Fibroblast of lung (primary cell): ENCODE data around the gene RASA1. TPM values are rescaled to one million over a fixed set of nuclear protein-coding genes. Genes with fewer than 3 reads are reported as not detected.

Experiments used
- DNase-seq, 2 donors: peaks; one replicate each; pipeline versions ENCODE4 v3.0.0 to v3.0.0-alpha.2; 2010; ENCODE audit warnings: low read depth in 2 of 2
- H2AFZ ChIP-seq: 2 replicates; pipeline ENCODE4 v1.5.1; 2012; ENCODE audit warnings: low read length, control low read depth, inconsistent platforms
- H3K27ac ChIP-seq: 2 replicates; pipeline ENCODE4 v1.5.1; 2011; ENCODE audit warnings: low read length, control low read depth; ENCODE audit not compliant: insufficient read depth
- H3K27me3 ChIP-seq: 2 replicates; pipeline ENCODE4 v1.5.1; 2011; ENCODE audit warnings: mild to moderate bottlenecking, low read length; ENCODE audit not compliant: control insufficient read depth, insufficient read depth
- H3K36me3 ChIP-seq: 2 replicates; pipeline ENCODE4 v1.5.1; 2011; ENCODE audit warnings: low read length; ENCODE audit not compliant: control insufficient read depth, insufficient read depth
- H3K4me1 ChIP-seq: 2 replicates; pipeline ENCODE4 v1.5.1; 2011; ENCODE audit warnings: low read length; ENCODE audit not compliant: control insufficient read depth, insufficient read depth; ENCODE audit errors: extremely low read depth
- H3K4me2 ChIP-seq: 2 replicates; pipeline ENCODE4 v1.5.1; 2011; ENCODE audit warnings: low read length, control low read depth; ENCODE audit not compliant: insufficient read depth; ENCODE audit errors: extremely low read depth
- H3K4me3 ChIP-seq, 4 experiments: fragments of 200-600 bp in 1 of 4; sonication (generic) in 1 of 4; replicated peaks in 1 of 4; 2 replicates each; pipeline ENCODE4 v1.5.1; 2011 to 2016; ENCODE audit warnings: low read length in 4 of 4, low read depth in 3 of 4, mild to moderate bottlenecking in 3 of 4, control low read depth in 2 of 4, inconsistent platforms in 1 of 4, mixed read lengths in 1 of 4; ENCODE audit not compliant: insufficient read depth in 1 of 4; ENCODE audit errors: control extremely low read depth in 1 of 4
- H3K79me2 ChIP-seq: 2 replicates; pipeline ENCODE4 v1.5.1; 2012; ENCODE audit warnings: mild to moderate bottlenecking, low read length, inconsistent platforms; ENCODE audit not compliant: control insufficient read depth, insufficient read depth
- H3K9ac ChIP-seq: 2 replicates; pipeline ENCODE4 v1.5.1; 2011; ENCODE audit warnings: mild to moderate bottlenecking, low read length, control low read depth; ENCODE audit not compliant: insufficient read depth
- H3K9me3 ChIP-seq: 2 replicates; pipeline ENCODE4 v1.5.1; 2012; ENCODE audit warnings: low read depth, low read length; ENCODE audit not compliant: control insufficient read depth, insufficient read depth
- H4K20me1 ChIP-seq: 2 replicates; pipeline ENCODE4 v1.5.1; 2011; ENCODE audit warnings: low read length; ENCODE audit not compliant: control insufficient read depth, insufficient read depth; ENCODE audit errors: extremely low read depth
- EZH2 ChIP-seq: IDR thresholded peaks from 2 replicates; pipeline ENCODE4 v1.5.1; 2012; ENCODE audit warnings: low read length, control low read depth, mild to moderate bottlenecking; ENCODE audit errors: missing control alignments
- polyA plus RNA-seq, 2 donors: library from polyadenylated mRNA; depleted of rRNA in 1 of 2; stranded (reverse) in 1 of 2; unstranded in 1 of 2; fragments of >200 nt; gene quantifications; 2 replicates each; pipeline ENCODE4 v1.2.1, GENCODE V29; 2011 to 2012; ENCODE audit warnings: missing spikeins in 1 of 2
- total RNA-seq: library from RNA; depleted of rRNA; stranded (reverse); fragments of >200 nt; gene quantifications from 2 replicates; pipeline ENCODE4 v1.2.1, GENCODE V29; 2014
- TF ChIP-seq, protein P1 (sequence below), 2 donors: IDR thresholded peaks in 1 of 2; conservative IDR thresholded peaks in 1 of 2; 1 replicate in 1 of 2; 2 replicates in 1 of 2; pipeline ENCODE4 v1.5.1; 2011 to 2012; ENCODE audit warnings: low read length in 2 of 2, control low read depth in 1 of 2, inconsistent platforms in 1 of 2, low read depth in 1 of 2, mild to moderate bottlenecking in 1 of 2

RASA1 gene
- total and polyA plus RNA-seq, 2 donors (not counting 1 experiment from before 2014, with no cell fraction given) = 45.8 to 66.6 TPM

GRCh38 chr5:87403899-87404298 lies 136.2 kb downstream of the RASA1 start:
- Histone ChIP-seq H3K79me2 (peaks cover 17% of the 10 kb centered on the region), H3K4me2 (no peak overlapping the region), H4K20me1 (no peaks in the 10 kb centered on the region), H2AFZ (no peak overlapping the region), H3K27ac (no peak overlapping the region), H3K4me1 (no peaks in the 10 kb centered on the region), H3K9ac (no peak overlapping the region), H3K27me3 (no peaks in the 10 kb centered on the region), H3K36me3 (peaks cover 14% of the 10 kb centered on the region), H3K4me3 (no peak overlapping the region), H3K9me3 (no peaks in the 10 kb centered on the region)
- no peak for TF ChIP-seq EZH2
- TF ChIP-seq, protein P1, sequence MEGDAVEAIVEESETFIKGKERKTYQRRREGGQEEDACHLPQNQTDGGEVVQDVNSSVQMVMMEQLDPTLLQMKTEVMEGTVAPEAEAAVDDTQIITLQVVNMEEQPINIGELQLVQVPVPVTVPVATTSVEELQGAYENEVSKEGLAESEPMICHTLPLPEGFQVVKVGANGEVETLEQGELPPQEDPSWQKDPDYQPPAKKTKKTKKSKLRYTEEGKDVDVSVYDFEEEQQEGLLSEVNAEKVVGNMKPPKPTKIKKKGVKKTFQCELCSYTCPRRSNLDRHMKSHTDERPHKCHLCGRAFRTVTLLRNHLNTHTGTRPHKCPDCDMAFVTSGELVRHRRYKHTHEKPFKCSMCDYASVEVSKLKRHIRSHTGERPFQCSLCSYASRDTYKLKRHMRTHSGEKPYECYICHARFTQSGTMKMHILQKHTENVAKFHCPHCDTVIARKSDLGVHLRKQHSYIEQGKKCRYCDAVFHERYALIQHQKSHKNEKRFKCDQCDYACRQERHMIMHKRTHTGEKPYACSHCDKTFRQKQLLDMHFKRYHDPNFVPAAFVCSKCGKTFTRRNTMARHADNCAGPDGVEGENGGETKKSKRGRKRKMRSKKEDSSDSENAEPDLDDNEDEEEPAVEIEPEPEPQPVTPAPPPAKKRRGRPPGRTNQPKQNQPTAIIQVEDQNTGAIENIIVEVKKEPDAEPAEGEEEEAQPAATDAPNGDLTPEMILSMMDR (conservative IDR thresholded peaks at IDR 0.05 in 1 of 2, IDR thresholded peaks at IDR 0.05 in 1 of 2; ENCODE audit: low read depth in 1 of 2, low read length in 2 of 2) = no peak
- DNase-seq = no peak

GRCh38 chr5:87404359-87404758 lies 136.7 kb downstream of the RASA1 start:
- Histone ChIP-seq H3K27me3 (no peaks in the 10 kb centered on the region), H4K20me1 (no peaks in the 10 kb centered on the region), H3K9me3 (no peaks in the 10 kb centered on the region), H3K9ac (no peak overlapping the region), H3K27ac (no peak overlapping the region), H3K4me3 (no peak overlapping the region), H3K36me3 (peaks cover 14% of the 10 kb centered on the region), H3K79me2 (peaks cover 17% of the 10 kb centered on the region), H3K4me1 (no peaks in the 10 kb centered on the region), H2AFZ (no peak overlapping the region), H3K4me2 (no peak overlapping the region)
- DNase-seq = no peak
- TF ChIP-seq, protein P1 (conservative IDR thresholded peaks at IDR 0.05 in 1 of 2, IDR thresholded peaks at IDR 0.05 in 1 of 2; ENCODE audit: low read depth in 1 of 2, low read length in 2 of 2) = no peak
- no peak for TF ChIP-seq EZH2

GRCh38 chr5:87405472-87406155 lies 137.9 kb downstream of the RASA1 start:
- Histone ChIP-seq H3K27me3 (no peaks in the 10 kb centered on the region), H3K4me2 (no peak overlapping the region), H3K36me3 (peaks cover 16% of the 10 kb centered on the region), H3K27ac (no peak overlapping the region), H3K9me3 (no peaks in the 10 kb centered on the region), H3K4me1 (peaks cover 6% of the 10 kb centered on the region), H2AFZ (no peak overlapping the region), H3K79me2 (peaks cover 26% of the 10 kb centered on the region), H3K4me3 (no peak overlapping the region), H3K9ac (no peak overlapping the region), H4K20me1 (no peaks in the 10 kb centered on the region)
- TF ChIP-seq, protein P1 (conservative IDR thresholded peaks at IDR 0.05 in 1 of 2, IDR thresholded peaks at IDR 0.05 in 1 of 2; ENCODE audit: low read depth in 1 of 2, low read length in 2 of 2) = no peak
- TF ChIP-seq EZH2 = no peak
- DNase-seq = peak; percentile 18 to 37
